ENCODE results near the gene GRAMD1B. TPM values are rescaled to one million over a fixed set of nuclear protein-coding genes. Genes with fewer than 3 reads are reported as not detected.

The GRAMD1B gene
- polyA plus RNA-seq, 3 donors, result 3.2 to 13.9 (median 3.3) TPM

DNA sequence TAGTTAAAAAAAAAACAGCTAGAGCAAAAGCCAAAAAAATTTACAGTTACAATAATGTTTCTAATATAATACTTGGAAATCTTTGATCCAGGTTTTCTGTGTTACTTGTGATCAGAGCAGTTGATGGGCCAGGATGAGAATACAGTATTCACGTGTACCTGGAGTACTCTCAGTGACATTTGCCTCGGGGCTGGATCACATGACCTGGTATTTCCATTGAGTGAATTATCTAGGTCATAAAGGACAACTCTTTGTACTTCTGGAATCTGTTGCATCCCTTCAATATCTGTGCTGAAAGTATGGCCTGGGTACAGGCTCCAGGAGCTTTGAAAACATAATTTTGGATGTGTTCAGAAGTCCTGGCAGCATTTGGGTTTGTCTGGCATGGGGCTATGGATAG lies 93.5 kb downstream of the GRAMD1B start:
- Mint-ChIP-seq H3K27ac (no peak overlapping the region), H3K27me3 (ENCODE audit: low read depth in 3 of 3) (peaks cover 0 to 2% (median 1%) of the 10 kb centered on the region in 3 donors), H3K4me3 (no peak overlapping the region), H3K4me1 (peaks cover 12% of the 10 kb centered on the region), H3K9me3 (peaks cover 0 to 13% (median 6%) of the 10 kb centered on the region in 7 donors), H3K36me3 (peaks cover 11 to 28% of the 10 kb centered on the region in 2 donors)
- Histone ChIP-seq H2AFZ (ENCODE audit: insufficient read depth, low read depth, low read length, poor library complexity, severe bottlenecking) (no peak overlapping the region), H4K20me1 (ENCODE audit: insufficient read depth, low read length) (peaks cover 22% of the 10 kb centered on the region), H3K9me3 (replicated peaks in 1 of 2; ENCODE audit: control insufficient read depth in 1 of 2, insufficient read depth in 1 of 2, low read length in 2 of 2) (peaks cover 0 to 8% of the 10 kb centered on the region in 2 donors), H3K4me1 (ENCODE audit: control insufficient read depth in 1 of 2, insufficient read depth in 2 of 2, low read length in 2 of 2) (no peaks in the 10 kb centered on the region), H3K9ac (ENCODE audit: insufficient read depth, low read length, poor library complexity, severe bottlenecking) (no peak overlapping the region), H3K79me2 (ENCODE audit: insufficient read depth, low read length) (peaks cover 64% of the 10 kb centered on the region), H3K27me3 (ENCODE audit: control insufficient read depth in 2 of 2, insufficient read depth in 2 of 2, low read length in 2 of 2) (no peaks in the 10 kb centered on the region), H3K36me3 (replicated peaks in 1 of 2; ENCODE audit: control insufficient read depth in 1 of 2, insufficient read depth in 2 of 2, low read length in 2 of 2) (peaks cover 7 to 8% of the 10 kb centered on the region in 2 donors), H3K27ac (ENCODE audit: low read depth in 1 of 2, low read length in 2 of 2) (no peak overlapping the region), H3K4me2 (replicated peaks; ENCODE audit: extremely low read depth, low read length, poor library complexity, severe bottlenecking) (no peak overlapping the region), H3K4me3 (replicated peaks in 1 of 3; ENCODE audit: low read depth in 2 of 3, low read length in 3 of 3) (no peak overlapping the region)
- 100% methylated on average over 2 of the region's 2 CpGs for WGBS (ENCODE audit: insufficient coverage)
- TF ChIP-seq, protein P1, sequence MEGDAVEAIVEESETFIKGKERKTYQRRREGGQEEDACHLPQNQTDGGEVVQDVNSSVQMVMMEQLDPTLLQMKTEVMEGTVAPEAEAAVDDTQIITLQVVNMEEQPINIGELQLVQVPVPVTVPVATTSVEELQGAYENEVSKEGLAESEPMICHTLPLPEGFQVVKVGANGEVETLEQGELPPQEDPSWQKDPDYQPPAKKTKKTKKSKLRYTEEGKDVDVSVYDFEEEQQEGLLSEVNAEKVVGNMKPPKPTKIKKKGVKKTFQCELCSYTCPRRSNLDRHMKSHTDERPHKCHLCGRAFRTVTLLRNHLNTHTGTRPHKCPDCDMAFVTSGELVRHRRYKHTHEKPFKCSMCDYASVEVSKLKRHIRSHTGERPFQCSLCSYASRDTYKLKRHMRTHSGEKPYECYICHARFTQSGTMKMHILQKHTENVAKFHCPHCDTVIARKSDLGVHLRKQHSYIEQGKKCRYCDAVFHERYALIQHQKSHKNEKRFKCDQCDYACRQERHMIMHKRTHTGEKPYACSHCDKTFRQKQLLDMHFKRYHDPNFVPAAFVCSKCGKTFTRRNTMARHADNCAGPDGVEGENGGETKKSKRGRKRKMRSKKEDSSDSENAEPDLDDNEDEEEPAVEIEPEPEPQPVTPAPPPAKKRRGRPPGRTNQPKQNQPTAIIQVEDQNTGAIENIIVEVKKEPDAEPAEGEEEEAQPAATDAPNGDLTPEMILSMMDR (IDR thresholded peaks at IDR 0.05), result no peak
- intact Hi-C loops (cut with micrococcal nuclease), result no loop called here
- DNase-seq, result no peak

DNA sequence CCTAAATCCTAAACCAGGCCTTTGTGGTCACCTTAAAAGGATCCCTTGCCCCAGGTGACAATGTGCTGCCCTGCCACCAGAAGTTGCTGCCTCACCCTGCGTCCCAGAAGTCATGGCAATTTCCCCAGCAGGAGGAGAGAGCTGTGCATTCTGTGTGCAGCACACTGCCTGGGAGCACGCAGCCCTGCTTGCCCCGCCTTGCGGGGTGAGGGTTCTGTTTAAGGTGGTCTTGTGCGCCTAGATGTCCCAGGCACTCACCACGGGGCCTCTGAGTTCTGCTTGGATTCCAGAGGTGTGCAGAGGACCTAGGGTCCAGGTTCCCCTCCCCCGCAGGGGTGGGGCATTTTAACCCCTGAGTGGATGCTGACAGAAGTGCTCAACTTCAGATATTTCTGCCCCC lies 95.0 kb downstream of the GRAMD1B start:
- TF ChIP-seq, protein P1 (IDR thresholded peaks at IDR 0.05), result no peak
- Mint-ChIP-seq H3K4me3 (no peak overlapping the region), H3K9me3 (peaks cover 0 to 8% (median 4%) of the 10 kb centered on the region in 7 donors), H3K27me3 (ENCODE audit: low read depth in 3 of 3) (peaks cover 1 to 2% (median 2%) of the 10 kb centered on the region in 3 donors), H3K36me3 (peaks cover 13 to 34% of the 10 kb centered on the region in 2 donors), H3K4me1 (peaks cover 7% of the 10 kb centered on the region), H3K27ac (peak overlapping the region in 1 of 7 donors; percentile 58)
- Histone ChIP-seq H3K9ac (ENCODE audit: insufficient read depth, low read length, poor library complexity, severe bottlenecking) (no peak overlapping the region), H2AFZ (ENCODE audit: insufficient read depth, low read depth, low read length, poor library complexity, severe bottlenecking) (no peak overlapping the region), H3K27ac (ENCODE audit: low read depth in 1 of 2, low read length in 2 of 2) (no peak overlapping the region), H3K9me3 (replicated peaks in 1 of 2; ENCODE audit: control insufficient read depth in 1 of 2, insufficient read depth in 1 of 2, low read length in 2 of 2) (no peaks in the 10 kb centered on the region), H3K4me2 (replicated peaks; ENCODE audit: extremely low read depth, low read length, poor library complexity, severe bottlenecking) (no peak overlapping the region), H3K36me3 (replicated peaks in 1 of 2; ENCODE audit: control insufficient read depth in 1 of 2, insufficient read depth in 2 of 2, low read length in 2 of 2) (peaks cover 8 to 12% of the 10 kb centered on the region in 2 donors), H3K79me2 (ENCODE audit: insufficient read depth, low read length) (peaks cover 60% of the 10 kb centered on the region), H3K4me1 (ENCODE audit: control insufficient read depth in 1 of 2, insufficient read depth in 2 of 2, low read length in 2 of 2) (no peaks in the 10 kb centered on the region), H3K27me3 (ENCODE audit: control insufficient read depth in 2 of 2, insufficient read depth in 2 of 2, low read length in 2 of 2) (no peaks in the 10 kb centered on the region), H4K20me1 (ENCODE audit: insufficient read depth, low read length) (peaks cover 22% of the 10 kb centered on the region), H3K4me3 (replicated peaks in 1 of 3; ENCODE audit: low read depth in 2 of 3, low read length in 3 of 3) (no peak overlapping the region)
- no peak for DNase-seq
- 91% methylated on average over 4 of the region's 7 CpGs for WGBS (ENCODE audit: insufficient coverage)
- intact Hi-C loops (cut with micrococcal nuclease), result no loop called here

Measured in CD14-positive monocyte (primary cell).